Esophagus muscularis mucosa (tissue), 4 donors: Measurements from ENCODE around the gene TOR1B. TPM values are rescaled to one million over a fixed set of nuclear protein-coding genes. Genes with fewer than 3 reads are reported as not detected.
A peak's percentile ranks its signal among the peaks of the same experiment; 100 is the strongest.
"Not testable (repeated sequence)": the region's sequence is repeated elsewhere in the genome, so short reads cannot be mapped to it uniquely, and the experiment has no call there.

Experiments used
- DNase-seq: peaks from one replicate; pipeline ENCODE4 v3.0.0-alpha.2; 2017; ENCODE audit errors: extremely low spot score
- H3K27ac ChIP-seq, 4 donors: fragments of 200-600 bp; sonication (generic); replicated peaks in 1 of 4; 1 replicate in 3 of 4; 2 replicates in 1 of 4; pipeline ENCODE4 v1.5.1; 2016 to 2019; ENCODE audit warnings: mild to moderate bottlenecking in 1 of 4
- H3K27me3 ChIP-seq, 4 donors: fragments of 200-600 bp; sonication (generic); one replicate each; pipeline versions ENCODE4 v1.5.1 to v1.6.0; 2016 to 2019
- H3K36me3 ChIP-seq, 4 donors: fragments of 200-600 bp; sonication (generic); one replicate each; pipeline ENCODE4 v1.5.1; 2016 to 2019
- H3K4me1 ChIP-seq, 4 donors: fragments of 200-600 bp; sonication (generic); one replicate each; pipeline ENCODE4 v1.5.1; 2016 to 2019
- H3K4me3 ChIP-seq, 4 donors: fragments of 200-600 bp; sonication (generic); 1 replicate in 2 of 4; 2 replicates in 2 of 4; pipeline ENCODE4 v1.5.1; 2016 to 2019; ENCODE audit warnings: mild to moderate bottlenecking in 4 of 4, moderate library complexity in 1 of 4
- H3K9me3 ChIP-seq, 4 donors: fragments of 200-600 bp; sonication (generic); 1 replicate in 3 of 4; 2 replicates in 1 of 4; pipeline ENCODE4 v1.5.1; 2016 to 2019
- EP300 ChIP-seq: sonication (generic); formaldehyde crosslinking; IDR thresholded peaks from one replicate; pipeline ENCODE4 v1.6.1; 2017; ENCODE audit warnings: antibody characterized with exemption
- POLR2A ChIP-seq: fragments of 450-650 bp; IDR thresholded peaks from one replicate; pipeline ENCODE4 v1.6.1; 2017; ENCODE audit warnings: antibody characterized with exemption, moderate library complexity, mild to moderate bottlenecking, low read depth
- POLR2AphosphoS5 ChIP-seq, 2 donors: sonication (generic); formaldehyde crosslinking; IDR thresholded peaks; one replicate each; pipeline ENCODE4 v1.6.1; 2017; ENCODE audit warnings: antibody characterized with exemption in 2 of 2
- WGBS: methylation state at CpG from one replicate; pipeline ENCODE4 v1.1.5; 2018; 5-methylcytosine and 5-hydroxymethylcytosine counted together
- intact Hi-C: fragments of 100-400 bp; cut with DNase I; formaldehyde crosslinking; loops from one replicate; pipeline ENCODE4 v1.15.1; 2023
- total RNA-seq, 4 donors: library from RNA; depleted of rRNA; stranded (reverse); fragments of >200 nt; gene quantifications; one replicate each; pipeline versions ENCODE4 v1.1.0 to v1.2.1, GENCODE V29; 2016
- TF ChIP-seq, protein P1 (sequence below), 3 experiments: fragments of 200-600 bp in 2 of 3; fragments of 450-650 bp in 1 of 3; sonication (generic) in 2 of 3; IDR thresholded peaks; one replicate each; pipeline ENCODE4 v1.5.1; 2017 to 2019; ENCODE audit warnings: antibody characterized with exemption in 3 of 3, mild to moderate bottlenecking in 2 of 3, moderate library complexity in 1 of 3

The TOR1B gene
- total RNA-seq, 4 donors from 2014 or later, result 24.5 to 29.0 (median 26.0) TPM

DNA sequence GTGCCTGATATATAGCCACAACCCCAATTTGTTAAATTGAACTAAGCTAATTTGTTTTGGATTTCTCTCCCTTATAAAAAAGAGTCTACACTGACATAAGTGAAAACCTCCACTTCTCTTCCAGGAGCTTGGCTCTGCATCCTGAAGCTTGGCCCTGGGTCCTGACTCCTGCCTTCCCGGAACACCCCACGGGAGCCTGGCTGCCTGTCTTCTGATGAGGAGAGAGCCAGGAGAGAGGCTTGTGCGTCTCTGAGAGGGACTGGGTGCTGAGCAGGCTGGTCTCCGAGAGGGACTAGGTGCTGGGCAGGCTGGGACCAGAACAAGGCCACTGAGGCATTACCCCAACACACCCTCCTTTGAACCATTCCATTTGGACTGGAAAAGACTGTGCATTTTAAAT, 43.7 kb upstream of the TOR1B start:
- H3K27me3 ChIP-seq, result peaks cover 0 to 4% (median 0%) of the 10 kb centered on the region in 4 donors
- intact Hi-C loops, result no loop called here

DNA sequence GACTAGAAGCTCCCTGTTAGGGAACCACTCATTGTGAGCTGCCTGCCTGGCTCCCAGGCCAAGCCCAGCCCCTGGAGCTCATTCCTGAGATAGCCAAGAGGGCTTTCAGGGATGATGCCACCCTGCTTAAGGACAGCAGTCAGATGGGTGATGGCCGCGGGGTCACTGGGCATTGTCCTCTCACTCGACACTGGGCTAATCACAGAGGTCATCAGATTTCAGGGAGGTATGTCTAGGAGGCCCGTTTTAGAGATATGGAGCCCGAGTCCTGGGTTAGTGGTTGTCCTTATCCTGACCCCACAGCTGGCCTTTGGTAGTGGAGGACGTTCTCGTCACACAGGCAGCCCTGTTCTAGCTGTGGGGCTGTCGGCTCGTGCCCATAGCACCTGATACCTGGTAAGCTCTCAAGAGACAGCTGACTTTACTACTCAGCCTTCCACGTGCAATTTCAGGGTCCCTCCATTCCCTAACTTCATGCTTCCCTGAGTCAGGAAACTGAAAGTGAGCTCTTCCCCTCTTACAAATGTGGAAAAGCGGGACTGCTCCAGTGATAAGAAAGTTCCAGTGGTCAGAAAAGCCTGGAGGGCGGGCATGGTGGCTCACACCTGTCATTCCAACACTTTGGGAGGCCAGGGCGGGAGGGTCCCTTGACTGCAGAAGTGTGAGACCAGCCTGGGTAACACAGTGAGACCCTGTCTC, 43.0 kb upstream of the TOR1B start:
- DNase-seq, result no peak
- TF ChIP-seq EP300 (no peak), POLR2AphosphoS5 (IDR thresholded peaks at IDR 0.05) (no peak), POLR2A (no peak)
- TF ChIP-seq, protein P1, sequence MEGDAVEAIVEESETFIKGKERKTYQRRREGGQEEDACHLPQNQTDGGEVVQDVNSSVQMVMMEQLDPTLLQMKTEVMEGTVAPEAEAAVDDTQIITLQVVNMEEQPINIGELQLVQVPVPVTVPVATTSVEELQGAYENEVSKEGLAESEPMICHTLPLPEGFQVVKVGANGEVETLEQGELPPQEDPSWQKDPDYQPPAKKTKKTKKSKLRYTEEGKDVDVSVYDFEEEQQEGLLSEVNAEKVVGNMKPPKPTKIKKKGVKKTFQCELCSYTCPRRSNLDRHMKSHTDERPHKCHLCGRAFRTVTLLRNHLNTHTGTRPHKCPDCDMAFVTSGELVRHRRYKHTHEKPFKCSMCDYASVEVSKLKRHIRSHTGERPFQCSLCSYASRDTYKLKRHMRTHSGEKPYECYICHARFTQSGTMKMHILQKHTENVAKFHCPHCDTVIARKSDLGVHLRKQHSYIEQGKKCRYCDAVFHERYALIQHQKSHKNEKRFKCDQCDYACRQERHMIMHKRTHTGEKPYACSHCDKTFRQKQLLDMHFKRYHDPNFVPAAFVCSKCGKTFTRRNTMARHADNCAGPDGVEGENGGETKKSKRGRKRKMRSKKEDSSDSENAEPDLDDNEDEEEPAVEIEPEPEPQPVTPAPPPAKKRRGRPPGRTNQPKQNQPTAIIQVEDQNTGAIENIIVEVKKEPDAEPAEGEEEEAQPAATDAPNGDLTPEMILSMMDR (IDR thresholded peaks at IDR 0.05), result no peak
- intact Hi-C loops, result no loop called here
- H3K27ac ChIP-seq, result no peak overlapping the region
- peaks cover 0 to 4% (median 0%) of the 10 kb centered on the region in 4 donors for H3K27me3 ChIP-seq
- H3K9me3 ChIP-seq, result no peaks in the 10 kb centered on the region
- 82% methylated on average over 9 of the region's 13 CpGs for WGBS
- H3K36me3 ChIP-seq, result no peaks in the 10 kb centered on the region
- no peak overlapping the region for H3K4me3 ChIP-seq
- peaks cover 4 to 28% (median 19%) of the 10 kb centered on the region in 4 donors for H3K4me1 ChIP-seq

More for the DNA sequence above, 43.7 kb upstream of the TOR1B start:
- no peak for TF ChIP-seq POLR2AphosphoS5 (IDR thresholded peaks at IDR 0.05)
- TF ChIP-seq, protein P1 (IDR thresholded peaks at IDR 0.05), result no peak
- no peak for TF ChIP-seq EP300
- no peak for TF ChIP-seq POLR2A
- Histone ChIP-seq H3K27ac (no peak overlapping the region), H3K36me3 (no peaks in the 10 kb centered on the region), H3K4me1 (peaks cover 4 to 28% (median 19%) of the 10 kb centered on the region in 4 donors), H3K4me3 (no peak overlapping the region), H3K9me3 (no peaks in the 10 kb centered on the region)
- no peak for DNase-seq
- WGBS, result 79% methylated on average over 4 of the region's 4 CpGs

DNA sequence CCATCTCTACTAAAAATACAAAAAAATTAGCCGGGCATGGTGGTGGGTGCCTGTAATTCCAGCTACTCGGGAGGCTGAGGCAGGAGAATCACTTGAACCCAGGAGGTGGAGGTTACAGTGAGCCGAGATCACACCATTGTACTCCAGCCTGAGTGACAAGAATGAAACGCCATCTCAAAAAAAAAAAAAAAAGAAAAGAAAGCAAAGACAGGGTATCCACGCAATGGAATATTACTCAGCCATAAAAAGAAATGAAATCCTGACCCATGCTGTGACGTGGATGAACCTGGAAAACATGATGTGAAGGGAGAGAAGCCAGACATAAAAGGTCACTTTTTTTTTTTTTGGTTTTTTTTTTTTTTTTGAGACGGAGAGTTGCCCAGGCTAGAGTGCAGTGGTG, 42.2 kb upstream of the TOR1B start:
- Histone ChIP-seq H3K27ac (peak overlapping the region; percentile 41 to 73 (median 56)), H3K4me1 (peaks cover 4 to 28% (median 19%) of the 10 kb centered on the region in 4 donors)
- DNase-seq, H3K9me3 ChIP-seq, intact Hi-C loops, H3K27me3 ChIP-seq, H3K36me3 ChIP-seq, H3K4me3 ChIP-seq: not testable (repeated sequence)
- WGBS, result 78% methylated on average over 7 of the region's 7 CpGs

DNA sequence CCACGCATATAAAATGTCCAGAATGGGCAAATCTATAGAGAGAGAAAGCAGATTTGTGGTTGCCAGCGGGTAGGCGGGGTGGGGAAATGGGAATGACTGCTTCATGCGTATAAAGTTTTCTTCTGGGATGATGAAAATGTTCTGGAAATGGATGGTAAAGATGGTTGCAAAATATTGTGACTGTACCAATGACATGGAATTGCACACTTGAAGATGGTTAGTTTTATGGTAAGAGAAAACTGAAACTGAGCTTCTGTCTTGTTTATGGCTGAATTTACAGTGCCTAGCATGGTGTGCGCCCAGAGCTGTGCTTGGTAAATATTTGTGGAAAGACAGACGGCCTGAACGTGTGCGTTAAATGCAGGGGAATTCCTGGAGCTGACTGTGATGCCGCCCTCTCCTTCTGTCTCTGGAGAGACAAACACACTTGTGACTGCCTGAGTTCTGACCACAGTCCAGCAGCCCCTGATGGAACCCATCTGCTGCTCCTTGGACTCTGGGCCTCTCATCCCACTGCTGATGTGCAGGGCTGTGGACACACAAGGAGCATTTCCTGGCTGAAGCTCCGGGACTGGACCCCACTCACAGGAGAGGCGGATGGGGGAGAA, 41.6 kb upstream of the TOR1B start:
- TF ChIP-seq, protein P1 (IDR thresholded peaks at IDR 0.05), result no peak
- TF ChIP-seq POLR2AphosphoS5 (IDR thresholded peaks at IDR 0.05), result peak; percentile 28 to 42
- H3K9me3 ChIP-seq, result no peaks in the 10 kb centered on the region
- intact Hi-C loops, result no loop called here
- H3K36me3 ChIP-seq, result no peaks in the 10 kb centered on the region
- no peak for DNase-seq
- peaks cover 4 to 28% (median 19%) of the 10 kb centered on the region in 4 donors for H3K4me1 ChIP-seq
- 73% methylated on average over 8 of the region's 11 CpGs for WGBS
- H3K4me3 ChIP-seq, result peak overlapping the region in 1 of 4 donors; percentile 4
- peaks cover 0 to 4% (median 0%) of the 10 kb centered on the region in 4 donors for H3K27me3 ChIP-seq
- H3K27ac ChIP-seq, result peak overlapping the region; percentile 41 to 73 (median 56)

DNA sequence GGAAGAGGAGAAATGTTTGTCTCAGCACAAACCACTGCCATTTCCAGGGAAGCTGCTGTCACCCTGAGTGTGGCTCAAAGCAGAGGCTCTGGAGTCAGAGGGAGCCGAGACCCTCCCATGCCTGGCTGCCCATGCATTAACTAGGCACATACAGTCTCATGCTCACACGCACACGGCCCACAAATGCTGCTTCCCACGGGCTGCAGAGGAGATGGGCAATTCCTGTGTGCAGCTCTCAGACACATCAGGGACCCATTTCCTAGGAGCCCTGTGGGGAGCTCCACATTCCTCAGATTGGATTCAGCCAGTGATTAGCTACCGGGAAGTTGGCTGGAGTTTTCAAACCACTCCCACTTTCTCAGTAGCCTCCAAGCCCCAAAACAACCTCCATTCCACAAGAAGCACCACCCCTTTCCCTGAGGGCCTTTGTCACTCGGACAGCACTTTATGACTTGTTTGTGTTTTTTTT, 41.0 kb upstream of the TOR1B start:
- Histone ChIP-seq H3K27ac (peak overlapping the region; percentile 41 to 73 (median 56)), H3K4me1 (peaks cover 4 to 28% (median 19%) of the 10 kb centered on the region in 4 donors), H3K27me3 (peaks cover 0 to 4% (median 0%) of the 10 kb centered on the region in 4 donors), H3K36me3 (no peaks in the 10 kb centered on the region), H3K4me3 (peak overlapping the region in 1 of 4 donors; percentile 4), H3K9me3 (no peaks in the 10 kb centered on the region)
- DNase-seq, result no peak
- 39% methylated on average over 5 of the region's 6 CpGs for WGBS
- intact Hi-C loops, result no loop called here
- TF ChIP-seq POLR2A (no peak), EP300 (no peak), POLR2AphosphoS5 (IDR thresholded peaks at IDR 0.05) (no peak)
- TF ChIP-seq, protein P1 (IDR thresholded peaks at IDR 0.05), result no peak
